ENCODE results near the gene CTSF. TPM values are rescaled to one million over a fixed set of nuclear protein-coding genes. Genes with fewer than 3 reads are reported as not detected.

CTSF gene
- total RNA-seq, 1 experiment from 2014 or later: 0.98 TPM

DNA sequence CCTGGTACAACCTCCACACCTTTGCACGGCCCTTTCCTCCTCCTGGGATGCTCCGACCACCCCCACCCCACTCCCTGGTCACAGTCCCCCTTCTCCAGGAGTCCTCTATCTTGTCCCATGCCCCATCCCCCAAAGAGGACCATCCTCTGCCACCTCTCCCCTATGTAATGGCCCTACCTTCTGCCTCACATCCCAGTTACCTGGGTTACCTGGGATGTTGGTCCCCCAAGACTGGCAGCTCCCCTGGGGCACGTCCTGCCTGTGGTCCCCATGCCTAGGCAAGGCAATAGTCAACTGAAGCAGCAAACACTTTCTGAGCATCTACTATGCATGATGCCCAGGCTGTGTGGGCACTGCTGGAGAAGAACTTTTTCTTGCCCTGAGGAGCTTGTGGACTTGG is 13.0 kb downstream of the CTSF start:
- H3K4me3 Mint-ChIP-seq: no peak overlapping the region
- Histone ChIP-seq H3K27me3 (ENCODE audit: insufficient read depth, low read length) (no peaks in the 10 kb centered on the region), H2BK12ac (ENCODE audit: insufficient read length, low read depth, low read length) (no peak overlapping the region), H2BK15ac (ENCODE audit: low read depth, low read length) (no peak overlapping the region), H3K9ac (ENCODE audit: extremely low read depth, insufficient read length, low read length) (no peak overlapping the region), H4K5ac (ENCODE audit: insufficient read length, low read depth, low read length) (no peak overlapping the region), H3K9me3 (ENCODE audit: control insufficient read depth, low read depth, low read length) (no peaks in the 10 kb centered on the region), H4K8ac (replicated peaks; ENCODE audit: insufficient read length, low read depth, low read length) (no peak overlapping the region), H3K79me2 (ENCODE audit: insufficient read depth, low read length) (no peaks in the 10 kb centered on the region), H3K18ac (ENCODE audit: insufficient read length, low read depth, low read length) (no peak overlapping the region), H2BK120ac (ENCODE audit: low read depth, low read length, poor library complexity, severe bottlenecking) (no peak overlapping the region), H3K23ac (ENCODE audit: insufficient read length, low read depth, low read length) (no peak overlapping the region), H3K4me1 (ENCODE audit: insufficient read depth, low read length) (no peaks in the 10 kb centered on the region), H3K4ac (ENCODE audit: low read depth, low read length) (no peak overlapping the region), H3K14ac (ENCODE audit: insufficient read depth, low read length) (no peak overlapping the region), H3K56ac (ENCODE audit: insufficient read length, low read depth, low read length) (no peak overlapping the region), H3K23me2 (ENCODE audit: insufficient read length, low read depth, low read length, poor library complexity, severe bottlenecking) (peaks cover 2% of the 10 kb centered on the region), H2AK5ac (ENCODE audit: insufficient read length, low read length) (no peak overlapping the region), H4K91ac (ENCODE audit: insufficient read length, low read depth, low read length) (no peak overlapping the region), H3K79me1 (ENCODE audit: insufficient read depth, low read depth, low read length, poor library complexity, severe bottlenecking) (no peaks in the 10 kb centered on the region), H3T11ph (ENCODE audit: low read length) (no peak overlapping the region), H2BK5ac (ENCODE audit: insufficient read length, low read length) (no peak overlapping the region), H2BK20ac (ENCODE audit: low read depth, low read length, poor library complexity, severe bottlenecking) (no peak overlapping the region), H3K4me2 (ENCODE audit: insufficient read depth, insufficient read length, low read length) (no peak overlapping the region), H2AFZ (ENCODE audit: low read length) (no peak overlapping the region), H3K27ac (ENCODE audit: insufficient read length, low read depth, low read length) (no peak overlapping the region), H4K20me1 (ENCODE audit: control insufficient read depth, insufficient read depth, insufficient read length) (no peaks in the 10 kb centered on the region)
- H3K27ac Mint-ChIP-seq: peak overlapping the region in 1 of 3 experiments; percentile 39; a peak in 1 of 7 replicates
- H3K36me3 Mint-ChIP-seq (ENCODE audit: insufficient read depth in 1 of 3, low read depth in 3 of 3): peaks cover 16 to 70% (median 61%) of the 10 kb centered on the region in 3 experiments; a peak in 6 of 7 replicates
- WGBS (ENCODE audit: extremely low coverage, insufficient read length, low lambda C conversion rate): no CpG with 5 or more reads among the region's 3 CpGs
- TF ChIP-seq, protein P1, sequence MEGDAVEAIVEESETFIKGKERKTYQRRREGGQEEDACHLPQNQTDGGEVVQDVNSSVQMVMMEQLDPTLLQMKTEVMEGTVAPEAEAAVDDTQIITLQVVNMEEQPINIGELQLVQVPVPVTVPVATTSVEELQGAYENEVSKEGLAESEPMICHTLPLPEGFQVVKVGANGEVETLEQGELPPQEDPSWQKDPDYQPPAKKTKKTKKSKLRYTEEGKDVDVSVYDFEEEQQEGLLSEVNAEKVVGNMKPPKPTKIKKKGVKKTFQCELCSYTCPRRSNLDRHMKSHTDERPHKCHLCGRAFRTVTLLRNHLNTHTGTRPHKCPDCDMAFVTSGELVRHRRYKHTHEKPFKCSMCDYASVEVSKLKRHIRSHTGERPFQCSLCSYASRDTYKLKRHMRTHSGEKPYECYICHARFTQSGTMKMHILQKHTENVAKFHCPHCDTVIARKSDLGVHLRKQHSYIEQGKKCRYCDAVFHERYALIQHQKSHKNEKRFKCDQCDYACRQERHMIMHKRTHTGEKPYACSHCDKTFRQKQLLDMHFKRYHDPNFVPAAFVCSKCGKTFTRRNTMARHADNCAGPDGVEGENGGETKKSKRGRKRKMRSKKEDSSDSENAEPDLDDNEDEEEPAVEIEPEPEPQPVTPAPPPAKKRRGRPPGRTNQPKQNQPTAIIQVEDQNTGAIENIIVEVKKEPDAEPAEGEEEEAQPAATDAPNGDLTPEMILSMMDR (conservative IDR thresholded peaks at IDR 0.05): no peak
- no peak for DNase-seq
- H3K9me3 Mint-ChIP-seq: no peaks in the 10 kb centered on the region; a peak in 1 of 5 replicates
- peaks cover 0 to 6% of the 10 kb centered on the region in 2 experiments; a peak in 1 of 4 replicates for H3K4me1 Mint-ChIP-seq
- no peaks in the 10 kb centered on the region for H3K27me3 Mint-ChIP-seq (ENCODE audit: low read depth)
